IMR-90 (cell line): ENCODE measurements around the gene APCDD1. TPM values are rescaled to one million over a fixed set of nuclear protein-coding genes. Genes with fewer than 3 reads are reported as not detected.

Experiments
- ATAC-seq: fragments of 200-7000 bp; cut with Tn5 transposase; 2 replicates; pipeline ENCODE4 v1.9.1; 2020; ENCODE audit warnings: low read depth, mild to moderate bottlenecking, moderate library complexity
- BruUV-seq: library from RNA; stranded (reverse); fragments of 400-500 nt; replicated peaks from 2 replicates; lab custom pipeline; 2021; lab: Mats Ljungman, UMichigan
- CTCF ChIA-PET: fragments of 300-600 bp; formaldehyde crosslinking; extraction: SDS; loops from one replicate; lab custom pipeline; 2021; ENCODE audit warnings: antibody characterized with exemption; lab: Yijun Ruan, JAX
- POLR2A ChIA-PET: fragments of 300-600 bp; sonication (Branson Sonifier 250); formaldehyde crosslinking; loops from one replicate; lab custom pipeline; 2022; ENCODE audit warnings: antibody characterized with exemption; ENCODE audit not compliant: unreplicated experiment; lab: Charles Lee
- DNase-seq: peaks from one replicate; pipeline ENCODE4 v3.0.0; 2013
- H2AFZ ChIP-seq: replicated peaks from 2 replicates; pipeline ENCODE3; 2013; ENCODE audit warnings: low read length, mild to moderate bottlenecking; ENCODE audit not compliant: poor library complexity
- H2AK5ac ChIP-seq: 2 replicates; pipeline ENCODE4 v1.6.1; 2013; ENCODE audit warnings: low read depth, low read length, inconsistent platforms
- H2AK9ac ChIP-seq: replicated peaks from 2 replicates; pipeline ENCODE3; 2013; ENCODE audit warnings: mild to moderate bottlenecking, low read depth, low read length, moderate library complexity; ENCODE audit not compliant: poor library complexity
- H2BK120ac ChIP-seq: 2 replicates; pipeline ENCODE4 v1.6.1; 2013; ENCODE audit warnings: low read depth, low read length, inconsistent platforms
- H2BK15ac ChIP-seq: 3 replicates; pipeline ENCODE4 v1.6.1; 2013; ENCODE audit warnings: low read depth, low read length, inconsistent platforms
- H2BK20ac ChIP-seq: 2 replicates; pipeline ENCODE4 v1.6.1; 2013; ENCODE audit warnings: low read depth, mild to moderate bottlenecking, inconsistent platforms, low read length, moderate library complexity
- H2BK5ac ChIP-seq: 2 replicates; pipeline ENCODE4 v1.6.1; 2013; ENCODE audit warnings: mild to moderate bottlenecking, low read depth, low read length, inconsistent platforms; ENCODE audit not compliant: poor library complexity, severe bottlenecking
- H3K14ac ChIP-seq: replicated peaks from 2 replicates; pipeline ENCODE4 v1.6.1; 2013; ENCODE audit warnings: low read depth, low read length, inconsistent platforms
- H3K18ac ChIP-seq: 2 replicates; pipeline ENCODE4 v1.6.1; 2013; ENCODE audit warnings: low read depth, low read length, control low read depth
- H3K23ac ChIP-seq: 2 replicates; pipeline ENCODE4 v1.6.1; 2013; ENCODE audit warnings: low read depth, low read length, inconsistent platforms
- H3K27ac ChIP-seq: 2 replicates; pipeline ENCODE4 v1.5.1; 2013; ENCODE audit warnings: mild to moderate bottlenecking, control low read depth, low read length; ENCODE audit not compliant: insufficient read depth
- H3K27me3 ChIP-seq: 2 replicates; pipeline ENCODE4 v1.6.1; 2013; ENCODE audit warnings: low read length; ENCODE audit not compliant: control insufficient read depth, insufficient read depth
- H3K36me3 ChIP-seq: 2 replicates; pipeline ENCODE4 v1.6.1; 2013; ENCODE audit warnings: low read length, mixed read lengths; ENCODE audit not compliant: control insufficient read depth, insufficient read depth
- H3K4ac ChIP-seq: 2 replicates; pipeline ENCODE4 v1.6.1; 2013; ENCODE audit warnings: low read depth, low read length, inconsistent platforms
- H3K4me1 ChIP-seq: 2 replicates; pipeline ENCODE4 v1.6.1; 2013; ENCODE audit warnings: low read length, mixed read lengths; ENCODE audit not compliant: control insufficient read depth, insufficient read depth
- H3K4me2 ChIP-seq: 2 replicates; pipeline ENCODE4 v1.6.1; 2013; ENCODE audit warnings: low read depth, mild to moderate bottlenecking, control low read depth, low read length, moderate library complexity
- H3K4me3 ChIP-seq: 2 replicates; pipeline ENCODE4 v1.5.1; 2013; ENCODE audit warnings: low read depth, mild to moderate bottlenecking, control low read depth, low read length, moderate library complexity; ENCODE audit not compliant: insufficient read depth
- H3K56ac ChIP-seq: 2 replicates; pipeline ENCODE4 v1.6.1; 2013; ENCODE audit warnings: low read length, inconsistent platforms; ENCODE audit not compliant: insufficient read depth; ENCODE audit errors: extremely low read depth
- H3K79me1 ChIP-seq, 2 experiments: 2 replicates each; pipeline ENCODE4 v1.6.1; 2013; ENCODE audit warnings: low read length in 2 of 2, inconsistent platforms in 1 of 2, low read depth in 1 of 2
- H3K9ac ChIP-seq: 2 replicates; pipeline ENCODE4 v1.6.1; 2013; ENCODE audit warnings: low read depth, low read length, control low read depth
- H3K9me1 ChIP-seq: 2 replicates; pipeline ENCODE4 v1.6.1; 2013; ENCODE audit warnings: low read length, inconsistent platforms; ENCODE audit not compliant: insufficient read depth
- H3K9me3 ChIP-seq: 2 replicates; pipeline ENCODE4 v1.6.1; 2013; ENCODE audit warnings: low read length; ENCODE audit not compliant: control insufficient read depth, insufficient read depth
- H4K20me1 ChIP-seq: 2 replicates; pipeline ENCODE4 v1.6.1; 2013; ENCODE audit warnings: low read length, inconsistent platforms; ENCODE audit not compliant: insufficient read depth
- H4K5ac ChIP-seq: 2 replicates; pipeline ENCODE4 v1.6.1; 2013; ENCODE audit warnings: mild to moderate bottlenecking, low read depth, low read length, control low read depth
- H4K8ac ChIP-seq, 2 experiments: 2 replicates each; pipeline ENCODE4 v1.6.1; 2013; ENCODE audit warnings: low read depth in 2 of 2, low read length in 2 of 2, control low read depth in 1 of 2, inconsistent platforms in 1 of 2
- H4K91ac ChIP-seq: 2 replicates; pipeline ENCODE4 v1.6.1; 2013; ENCODE audit warnings: low read depth, low read length, inconsistent platforms; ENCODE audit not compliant: insufficient read depth
- BHLHE40 ChIP-seq: fragments of 150-350 bp; IDR thresholded peaks from 2 replicates; pipeline ENCODE4 v1.6.1; 2016; ENCODE audit warnings: mild to moderate bottlenecking, low read depth, low read length
- CEBPB ChIP-seq: IDR thresholded peaks from 2 replicates; pipeline ENCODE4 v1.6.1; 2012; ENCODE audit warnings: low read depth, low read length, improper control_type of control experiment
- CHD1 ChIP-seq: IDR thresholded peaks from 2 replicates; pipeline ENCODE4 v1.6.1; 2012; ENCODE audit warnings: low read depth, low read length, improper control_type of control experiment
- CTCF ChIP-seq: conservative IDR thresholded peaks from 2 replicates; pipeline ENCODE4 v1.5.1; 2012; ENCODE audit warnings: mild to moderate bottlenecking, low read depth, low read length, improper control_type of control experiment
- FOS ChIP-seq: fragments of 150-350 bp; IDR thresholded peaks from 2 replicates; pipeline ENCODE4 v1.6.1; 2016; ENCODE audit warnings: low read depth, low read length
- MAFK ChIP-seq: IDR thresholded peaks from 2 replicates; pipeline ENCODE4 v1.6.1; 2012; ENCODE audit warnings: low read depth, low read length, improper control_type of control experiment
- MAZ ChIP-seq: IDR thresholded peaks from 2 replicates; pipeline ENCODE4 v1.6.1; 2012; ENCODE audit warnings: low read depth, mild to moderate bottlenecking, low read length, improper control_type of control experiment, moderate library complexity, borderline replicate concordance
- MXI1 ChIP-seq: IDR thresholded peaks from 2 replicates; pipeline ENCODE4 v1.6.1; 2012; ENCODE audit warnings: low read depth, mild to moderate bottlenecking, low read length, moderate library complexity, borderline replicate concordance
- NFE2L2 ChIP-seq: fragments of 150-350 bp; IDR thresholded peaks from 2 replicates; pipeline ENCODE4 v1.6.1; 2016; ENCODE audit warnings: low read depth, mild to moderate bottlenecking, low read length
- POLR2A ChIP-seq: IDR thresholded peaks from 2 replicates; pipeline ENCODE4 v1.6.1; 2012; ENCODE audit warnings: mild to moderate bottlenecking, low read depth, low read length
- RAD21 ChIP-seq: IDR thresholded peaks from 2 replicates; pipeline ENCODE4 v1.6.1; 2012; ENCODE audit warnings: low read length, improper control_type of control experiment
- RCOR1 ChIP-seq: IDR thresholded peaks from 2 replicates; pipeline ENCODE4 v1.6.1; 2012; ENCODE audit warnings: mild to moderate bottlenecking, low read length, improper control_type of control experiment; ENCODE audit not compliant: insufficient replicate concordance
- RFX5 ChIP-seq: IDR thresholded peaks from 2 replicates; pipeline ENCODE4 v1.8.0; 2012; ENCODE audit warnings: low read depth, mild to moderate bottlenecking, low read length, moderate library complexity
- SMC3 ChIP-seq: fragments of 150-350 bp; IDR thresholded peaks from 2 replicates; pipeline ENCODE4 v1.6.1; 2016; ENCODE audit warnings: low read depth, mild to moderate bottlenecking, antibody characterized with exemption, low read length, moderate library complexity
- WGBS, 2 experiments: methylation state at CpG; one replicate each; pipeline versions ENCODE4 v1.1.5 to v1.1.7; 2013; ENCODE audit warnings: missing lambda C conversion rate in 2 of 2; ENCODE audit not compliant: insufficient read length in 1 of 2; ENCODE audit errors: extremely low coverage in 2 of 2; 5-methylcytosine and 5-hydroxymethylcytosine counted together
- dilution Hi-C: fragments of 300-500 bp; cut with HindIII; formaldehyde crosslinking; loops from one replicate; pipeline ENCODE4 v1.14.3; 2018; ENCODE audit warnings: low sequenced_read_pairs; ENCODE audit not compliant: unreplicated experiment
- in situ Hi-C: fragments of 300-500 bp; cut with MboI; formaldehyde crosslinking; loops from 3 replicates; pipeline ENCODE4 v1.14.3; 2019; ENCODE audit warnings: low sequenced_read_pairs, inconsistent platforms, mixed read lengths
- intact Hi-C: fragments of 100-400 bp; cut with micrococcal nuclease; formaldehyde crosslinking; loops from 2 replicates; pipeline ENCODE4 v1.10.0; 2022
- polyA plus RNA-seq, 3 experiments: library from polyadenylated mRNA; depleted of rRNA; stranded (reverse); fragments of >200 nt; gene quantifications; 2 replicates each; pipeline ENCODE4 v1.2.3, GENCODE V29; 2012; ENCODE audit warnings: low replicate concordance in 1 of 3
- total RNA-seq: library from RNA; depleted of rRNA; stranded (reverse); fragments of >200 nt; gene quantifications from 2 replicates; pipeline ENCODE4 v1.2.3, GENCODE V29; 2012
- TF ChIP-seq, protein P1 (sequence below): fragments of 150-350 bp; IDR thresholded peaks from 2 replicates; pipeline ENCODE4 v1.6.1; 2017; ENCODE audit warnings: mild to moderate bottlenecking, antibody characterized with exemption, low read length, low read depth
- TF ChIP-seq, protein P2 (sequence below): fragments of 150-350 bp; IDR thresholded peaks from 2 replicates; pipeline ENCODE4 v1.6.1; 2016; ENCODE audit warnings: low read depth, mild to moderate bottlenecking, low read length, moderate library complexity, borderline replicate concordance

APCDD1 gene
- total and polyA plus RNA-seq, 2 of the 4 experiments (the other 2 are of a cell fraction): 1.1 to 2.2 TPM

GRCh38 chr18:10536280-10536679, 81.8 kb downstream of the APCDD1 start:
- no peak overlapping the region for H2AFZ ChIP-seq
- no peak overlapping the region for H3K18ac ChIP-seq
- H2AK5ac ChIP-seq: no peak overlapping the region
- H3K56ac ChIP-seq: no peak overlapping the region
- H3K9ac ChIP-seq: no peak overlapping the region
- in situ Hi-C loops (no loop called here), dilution Hi-C loops (no loop called here), intact Hi-C loops (no loop called here)
- no peak overlapping the region for H4K91ac ChIP-seq
- H3K4me2 ChIP-seq: no peak overlapping the region
- no TSS peak for BruUV-seq
- no peak overlapping the region; a peak in 1 of 4 replicates for H4K8ac ChIP-seq
- no peak overlapping the region for H3K23ac ChIP-seq
- peaks cover 26 to 36% of the 10 kb centered on the region in 2 experiments for H3K79me1 ChIP-seq
- no peak overlapping the region for H2BK120ac ChIP-seq
- H2BK5ac ChIP-seq: no peak overlapping the region
- no peak overlapping the region for H2BK15ac ChIP-seq
- no peak overlapping the region for H3K27ac ChIP-seq
- peaks cover 11% of the 10 kb centered on the region; the same call in 1 of the 2 replicates for H4K20me1 ChIP-seq
- no peaks in the 10 kb centered on the region for H3K27me3 ChIP-seq
- no peak overlapping the region for H4K5ac ChIP-seq
- no peak for ATAC-seq
- no peaks in the 10 kb centered on the region for H3K9me3 ChIP-seq
- no peak overlapping the region for H2BK20ac ChIP-seq
- H3K36me3 ChIP-seq: peaks cover 13% of the 10 kb centered on the region
- no peak overlapping the region for H3K4ac ChIP-seq
- no peak for TF ChIP-seq MAZ
- TF ChIP-seq CHD1: no peak
- no peak for TF ChIP-seq MAFK
- TF ChIP-seq NFE2L2: no peak
- TF ChIP-seq SMC3: no peak
- no peak for TF ChIP-seq BHLHE40
- TF ChIP-seq, protein P1, sequence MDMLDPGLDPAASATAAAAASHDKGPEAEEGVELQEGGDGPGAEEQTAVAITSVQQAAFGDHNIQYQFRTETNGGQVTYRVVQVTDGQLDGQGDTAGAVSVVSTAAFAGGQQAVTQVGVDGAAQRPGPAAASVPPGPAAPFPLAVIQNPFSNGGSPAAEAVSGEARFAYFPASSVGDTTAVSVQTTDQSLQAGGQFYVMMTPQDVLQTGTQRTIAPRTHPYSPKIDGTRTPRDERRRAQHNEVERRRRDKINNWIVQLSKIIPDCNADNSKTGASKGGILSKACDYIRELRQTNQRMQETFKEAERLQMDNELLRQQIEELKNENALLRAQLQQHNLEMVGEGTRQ: no peak
- TF ChIP-seq RCOR1: no peak
- TF ChIP-seq FOS: no peak
- no peak for TF ChIP-seq MXI1
- TF ChIP-seq, protein P2, sequence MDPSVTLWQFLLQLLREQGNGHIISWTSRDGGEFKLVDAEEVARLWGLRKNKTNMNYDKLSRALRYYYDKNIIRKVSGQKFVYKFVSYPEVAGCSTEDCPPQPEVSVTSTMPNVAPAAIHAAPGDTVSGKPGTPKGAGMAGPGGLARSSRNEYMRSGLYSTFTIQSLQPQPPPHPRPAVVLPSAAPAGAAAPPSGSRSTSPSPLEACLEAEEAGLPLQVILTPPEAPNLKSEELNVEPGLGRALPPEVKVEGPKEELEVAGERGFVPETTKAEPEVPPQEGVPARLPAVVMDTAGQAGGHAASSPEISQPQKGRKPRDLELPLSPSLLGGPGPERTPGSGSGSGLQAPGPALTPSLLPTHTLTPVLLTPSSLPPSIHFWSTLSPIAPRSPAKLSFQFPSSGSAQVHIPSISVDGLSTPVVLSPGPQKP: no peak
- TF ChIP-seq POLR2A: no peak
- no peak for TF ChIP-seq CTCF
- TF ChIP-seq RFX5: no peak
- no peak for TF ChIP-seq RAD21
- no peak for TF ChIP-seq CEBPB
- POLR2A ChIA-PET: no interaction called here
- H2AK9ac ChIP-seq: no peak overlapping the region
- DNase-seq: peak; percentile 44
- H3K4me1 ChIP-seq: no peaks in the 10 kb centered on the region; the same call in 1 of the 2 replicates
- H3K14ac ChIP-seq: no peak overlapping the region
- WGBS, 2 experiments: no CpG with 5 or more reads among the region's 2 CpGs
- CTCF ChIA-PET: no interaction called here
- no peak overlapping the region for H3K4me3 ChIP-seq
- H3K9me1 ChIP-seq: no peaks in the 10 kb centered on the region
